ENCODE results near the gene NDC1.

- TF ChIP-seq CTCF (IDR thresholded peaks at IDR 0.05 in 8 of 11, conservative IDR thresholded peaks at IDR 0.05 in 3 of 11) (no peak), POLR2A (IDR thresholded peaks at IDR 0.05) (no peak)
Measured at GRCh38 chr1:53728196-53728595, 109.9 kb downstream of the NDC1 start.

Data from spleen (tissue), 7 donors.